Activated B cell treated with CpG ODN at 0.5 μM for 24 hours (primary cell): ENCODE results near the gene SFRP4. TPM values are rescaled to one million over a fixed set of nuclear protein-coding genes. Genes with fewer than 3 reads are reported as not detected.
"Not testable (repeated sequence)": the region's sequence is repeated elsewhere in the genome, so short reads cannot be mapped to it uniquely, and the experiment has no call there.

Source experiments
- ATAC-seq: fragments of 200-7000 bp; cut with Tn5 transposase; one replicate; pipeline ENCODE4 v1.10.0; 2021; ENCODE audit warnings: low read depth, mild to moderate bottlenecking, moderate library complexity
- CTCF ChIA-PET: fragments of 350-600 bp; sonication (Branson Sonifier 250); formaldehyde crosslinking; loops from one replicate; lab custom pipeline; 2021; ENCODE audit warnings: antibody characterized with exemption; lab: Charles Lee
- POLR2A ChIA-PET: fragments of 350-600 bp; sonication (Branson Sonifier 250); formaldehyde crosslinking; loops from one replicate; lab custom pipeline; 2021; ENCODE audit warnings: antibody characterized with exemption; lab: Charles Lee
- DNase-seq: peaks from one replicate; pipeline ENCODE4 v3.0.0; 2022
- H3K27ac Mint-ChIP-seq: one replicate; pipeline ENCODE4 v1.8.0; 2020; ENCODE audit warnings: mixed read lengths
- H3K27me3 Mint-ChIP-seq: one replicate; pipeline ENCODE4 v1.8.0; 2021; ENCODE audit warnings: mixed read lengths
- H3K36me3 Mint-ChIP-seq: one replicate; pipeline ENCODE4 v1.8.0; 2021; ENCODE audit warnings: low read depth, mixed read lengths
- H3K4me1 Mint-ChIP-seq: one replicate; pipeline ENCODE4 v1.8.0; 2021; ENCODE audit warnings: mixed read lengths
- H3K4me3 Mint-ChIP-seq: one replicate; pipeline ENCODE4 v1.8.0; 2020; ENCODE audit warnings: mild to moderate bottlenecking, mixed read lengths
- H3K9me3 Mint-ChIP-seq: one replicate; pipeline ENCODE4 v1.8.0; 2020; ENCODE audit warnings: mixed read lengths
- intact Hi-C: fragments of 100-400 bp; cut with micrococcal nuclease; formaldehyde crosslinking; loops from one replicate; pipeline ENCODE4 v1.15.1; 2024
- total RNA-seq: library from RNA; stranded (reverse); gene quantifications from 2 replicates; pipeline ENCODE4 v1.2.3, GENCODE V29; 2022
- TF ChIP-seq, protein P1 (sequence below): fragments of 200-600 bp; IDR thresholded peaks from one replicate; pipeline ENCODE4 v1.8.0; 2022; ENCODE audit warnings: antibody characterized with exemption, mild to moderate bottlenecking

SFRP4 gene
- total RNA-seq, 1 donor from 2014 or later = not detected

DNA sequence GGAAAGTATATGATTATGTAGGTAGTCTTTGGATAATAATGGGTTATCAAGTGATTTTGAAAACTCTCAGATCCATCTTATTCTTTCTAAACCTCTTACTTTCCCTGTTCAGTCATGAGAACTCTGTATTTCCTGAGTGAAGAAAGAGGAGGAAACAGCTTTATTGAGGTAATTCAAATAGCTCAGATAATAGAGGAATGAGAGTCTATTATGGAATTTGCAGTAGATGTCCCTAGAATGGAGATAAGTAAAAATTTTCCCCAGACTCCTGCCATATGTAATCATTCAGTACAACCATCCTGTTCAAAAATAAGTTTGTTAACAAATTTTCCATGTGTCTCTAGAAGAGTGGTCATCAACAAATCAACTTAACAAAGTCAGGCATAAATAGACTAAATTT lies 40.2 kb upstream of the SFRP4 start:
- no peak overlapping the region for H3K4me3 Mint-ChIP-seq
- H3K9me3 Mint-ChIP-seq = no peaks in the 10 kb centered on the region
- ATAC-seq = no peak
- no peaks in the 10 kb centered on the region for H3K27me3 Mint-ChIP-seq
- DNase-seq = no peak
- no peak overlapping the region for H3K27ac Mint-ChIP-seq
- intact Hi-C loops = no loop called here
- TF ChIP-seq, protein P1, sequence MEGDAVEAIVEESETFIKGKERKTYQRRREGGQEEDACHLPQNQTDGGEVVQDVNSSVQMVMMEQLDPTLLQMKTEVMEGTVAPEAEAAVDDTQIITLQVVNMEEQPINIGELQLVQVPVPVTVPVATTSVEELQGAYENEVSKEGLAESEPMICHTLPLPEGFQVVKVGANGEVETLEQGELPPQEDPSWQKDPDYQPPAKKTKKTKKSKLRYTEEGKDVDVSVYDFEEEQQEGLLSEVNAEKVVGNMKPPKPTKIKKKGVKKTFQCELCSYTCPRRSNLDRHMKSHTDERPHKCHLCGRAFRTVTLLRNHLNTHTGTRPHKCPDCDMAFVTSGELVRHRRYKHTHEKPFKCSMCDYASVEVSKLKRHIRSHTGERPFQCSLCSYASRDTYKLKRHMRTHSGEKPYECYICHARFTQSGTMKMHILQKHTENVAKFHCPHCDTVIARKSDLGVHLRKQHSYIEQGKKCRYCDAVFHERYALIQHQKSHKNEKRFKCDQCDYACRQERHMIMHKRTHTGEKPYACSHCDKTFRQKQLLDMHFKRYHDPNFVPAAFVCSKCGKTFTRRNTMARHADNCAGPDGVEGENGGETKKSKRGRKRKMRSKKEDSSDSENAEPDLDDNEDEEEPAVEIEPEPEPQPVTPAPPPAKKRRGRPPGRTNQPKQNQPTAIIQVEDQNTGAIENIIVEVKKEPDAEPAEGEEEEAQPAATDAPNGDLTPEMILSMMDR = no peak
- H3K36me3 Mint-ChIP-seq = no peaks in the 10 kb centered on the region
- CTCF ChIA-PET = no interaction called here
- H3K4me1 Mint-ChIP-seq = no peaks in the 10 kb centered on the region
- POLR2A ChIA-PET = no interaction called here

DNA sequence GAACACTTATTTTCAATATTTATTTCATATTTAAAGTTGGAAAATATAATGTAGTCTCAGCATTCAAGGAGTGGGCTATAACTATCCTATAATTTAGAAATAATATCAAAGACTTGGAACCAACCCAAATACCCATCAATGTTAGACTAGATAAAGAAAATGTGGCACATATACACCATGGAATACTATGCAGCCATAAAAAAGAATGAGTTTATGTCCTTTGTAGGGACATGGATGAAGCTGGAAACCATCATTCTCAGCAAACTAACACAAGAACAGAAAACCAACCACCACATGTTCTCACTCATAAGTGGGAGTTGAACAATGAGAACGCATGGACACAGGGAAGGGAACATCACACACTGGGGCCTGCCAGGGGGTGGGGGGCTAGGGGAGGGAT lies 37.6 kb upstream of the SFRP4 start:
- CTCF ChIA-PET, ATAC-seq, H3K27ac Mint-ChIP-seq, H3K4me3 Mint-ChIP-seq, intact Hi-C loops, DNase-seq, H3K36me3 Mint-ChIP-seq, POLR2A ChIA-PET, H3K9me3 Mint-ChIP-seq, H3K27me3 Mint-ChIP-seq, H3K4me1 Mint-ChIP-seq: not testable (repeated sequence)

DNA sequence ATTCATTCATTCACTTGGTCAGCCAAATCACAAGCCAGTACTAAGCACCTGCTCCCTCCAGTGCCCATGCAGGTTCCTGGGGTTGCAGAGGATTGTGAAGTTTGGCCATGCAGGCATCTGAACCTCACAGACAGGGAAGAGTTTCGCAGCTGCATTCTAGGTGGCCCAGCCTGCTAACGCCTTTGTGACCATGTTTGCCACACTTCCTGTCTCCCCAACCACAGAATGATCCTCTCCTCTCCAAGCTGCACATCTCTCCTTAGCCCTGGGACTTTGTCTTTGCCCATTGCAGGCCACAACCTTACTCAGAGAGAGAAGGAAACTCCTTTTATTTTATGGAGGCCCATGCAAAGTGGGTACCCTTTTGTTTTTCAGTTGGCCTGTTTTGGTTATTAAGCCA lies 35.6 kb upstream of the SFRP4 start:
- no peaks in the 10 kb centered on the region for H3K27me3 Mint-ChIP-seq
- H3K36me3 Mint-ChIP-seq = no peaks in the 10 kb centered on the region
- H3K4me3 Mint-ChIP-seq = no peak overlapping the region
- no peaks in the 10 kb centered on the region for H3K9me3 Mint-ChIP-seq
- no peak overlapping the region for H3K27ac Mint-ChIP-seq
- ChIA-PET POLR2A (no interaction called here), CTCF (no interaction called here)
- TF ChIP-seq, protein P1 = no peak
- DNase-seq (no peak), ATAC-seq (no peak)
- intact Hi-C loops = no loop called here
- H3K4me1 Mint-ChIP-seq = no peaks in the 10 kb centered on the region

DNA sequence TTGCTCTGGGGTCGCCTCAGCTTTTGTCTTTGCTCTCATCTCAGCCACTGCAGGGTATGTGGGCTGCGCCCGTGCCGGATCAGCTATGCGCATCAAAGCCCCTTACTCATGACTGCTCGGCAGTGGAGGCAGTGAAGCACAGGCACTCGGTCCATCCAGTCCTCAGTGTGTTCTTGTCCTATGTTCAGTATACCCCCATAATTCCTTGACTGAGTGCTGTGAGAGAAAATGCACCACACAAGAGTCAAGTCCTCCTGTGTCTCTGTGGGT lies 31.3 kb upstream of the SFRP4 start:
- CTCF ChIA-PET = no interaction called here
- POLR2A ChIA-PET = no interaction called here
- TF ChIP-seq, protein P1 = no peak
- no peak overlapping the region for H3K4me3 Mint-ChIP-seq
- intact Hi-C loops = no loop called here
- H3K27ac Mint-ChIP-seq = no peak overlapping the region
- H3K9me3 Mint-ChIP-seq = peaks cover 3% of the 10 kb centered on the region
- no peaks in the 10 kb centered on the region for H3K36me3 Mint-ChIP-seq
- H3K27me3 Mint-ChIP-seq = no peaks in the 10 kb centered on the region
- ATAC-seq = no peak
- DNase-seq = no peak
- no peaks in the 10 kb centered on the region for H3K4me1 Mint-ChIP-seq

DNA sequence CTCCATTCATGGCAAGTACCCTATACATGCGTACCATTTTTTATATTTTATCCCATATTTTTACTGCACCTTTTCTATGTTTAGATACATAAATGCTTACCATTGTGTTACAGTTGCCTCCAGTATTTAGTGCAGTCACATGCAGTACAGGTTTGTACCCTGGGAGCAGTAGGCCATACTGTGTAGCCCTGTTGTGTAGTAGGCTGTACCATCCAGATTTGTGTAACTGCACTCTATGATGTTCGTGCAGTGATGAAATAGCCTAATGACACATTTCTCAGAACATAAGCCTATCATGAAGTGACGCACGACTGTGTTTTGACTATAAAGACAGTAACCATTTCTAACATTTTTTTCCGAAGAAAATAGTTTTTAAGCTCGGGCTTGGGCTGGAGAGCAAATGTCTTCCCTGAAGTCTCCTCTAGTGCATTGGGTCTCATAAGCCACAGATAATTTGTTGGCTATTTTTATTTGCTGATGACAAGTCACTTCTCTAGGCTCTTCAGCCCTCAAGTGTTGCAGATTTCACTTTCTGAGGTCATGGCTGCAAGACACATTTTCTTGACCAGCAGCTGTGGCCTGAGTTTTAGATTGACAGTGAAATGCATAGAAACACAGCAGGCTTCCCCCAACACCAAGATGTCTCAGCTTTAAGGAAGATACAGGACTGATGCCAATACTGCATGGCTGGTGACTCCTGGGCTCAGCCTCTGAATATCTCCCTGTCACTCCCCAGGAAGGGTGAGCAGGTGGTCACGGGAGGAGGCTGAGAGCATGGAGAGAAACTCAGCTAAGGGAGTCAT lies 30.7 kb upstream of the SFRP4 start:
- TF ChIP-seq, protein P1 = no peak
- Mint-ChIP-seq H3K27me3 (no peaks in the 10 kb centered on the region), H3K27ac (no peak overlapping the region), H3K4me1 (no peaks in the 10 kb centered on the region), H3K9me3 (peaks cover 3% of the 10 kb centered on the region), H3K36me3 (no peaks in the 10 kb centered on the region), H3K4me3 (no peak overlapping the region)
- ChIA-PET POLR2A (no interaction called here), CTCF (no interaction called here)
- ATAC-seq (no peak), DNase-seq (no peak)
- intact Hi-C loops = no loop called here

DNA sequence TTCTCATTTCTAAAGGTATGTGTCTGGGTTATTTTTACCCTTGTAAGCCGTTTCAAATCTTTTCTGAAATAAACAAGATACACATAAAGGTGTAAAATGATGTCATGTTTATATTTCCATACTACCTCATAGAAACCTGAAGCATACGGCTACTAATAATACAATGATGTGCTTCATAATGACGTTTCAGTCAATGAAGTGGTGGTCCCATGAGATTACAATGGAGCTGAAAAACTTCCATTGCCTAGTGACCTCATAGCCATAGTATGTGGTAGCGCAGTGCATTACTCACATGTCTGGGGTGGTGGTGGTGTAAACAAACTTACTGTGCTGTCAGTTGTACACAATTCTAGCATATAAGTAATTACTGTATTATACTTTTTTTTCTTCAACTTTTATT lies 28.7 kb upstream of the SFRP4 start:
- Mint-ChIP-seq H3K4me1 (no peaks in the 10 kb centered on the region), H3K36me3 (no peaks in the 10 kb centered on the region), H3K27ac (no peak overlapping the region), H3K9me3 (peaks cover 3% of the 10 kb centered on the region), H3K4me3 (no peak overlapping the region), H3K27me3 (no peaks in the 10 kb centered on the region)
- ChIA-PET POLR2A (no interaction called here), CTCF (no interaction called here)
- DNase-seq (no peak), ATAC-seq (no peak)
- TF ChIP-seq, protein P1 = no peak
- intact Hi-C loops = no loop called here
